Activated naive CD8-positive, alpha-beta T cell (primary cell): Measurements from ENCODE around the gene INPP5K.
"Not testable (repeated sequence)": the region's sequence is repeated elsewhere in the genome, so short reads cannot be mapped to it uniquely, and the experiment has no call there.

Experiments
- H3K27ac Mint-ChIP-seq: one replicate; pipeline ENCODE4 v1.8.0; 2021; ENCODE audit warnings: mixed read lengths
- H3K27me3 Mint-ChIP-seq: one replicate; pipeline ENCODE4 v1.8.0; 2021; ENCODE audit warnings: mixed read lengths
- H3K36me3 Mint-ChIP-seq: one replicate; pipeline ENCODE4 v1.8.0; 2021; ENCODE audit warnings: mixed read lengths
- H3K4me1 Mint-ChIP-seq: one replicate; pipeline ENCODE4 v1.8.0; 2021; ENCODE audit warnings: low read depth, mixed read lengths
- H3K4me3 Mint-ChIP-seq: one replicate; pipeline ENCODE4 v1.8.0; 2021; ENCODE audit warnings: mild to moderate bottlenecking, mixed read lengths
- H3K9me3 Mint-ChIP-seq: one replicate; pipeline ENCODE4 v1.8.0; 2021; ENCODE audit warnings: low read depth, mixed read lengths

Gene INPP5K

DNA sequence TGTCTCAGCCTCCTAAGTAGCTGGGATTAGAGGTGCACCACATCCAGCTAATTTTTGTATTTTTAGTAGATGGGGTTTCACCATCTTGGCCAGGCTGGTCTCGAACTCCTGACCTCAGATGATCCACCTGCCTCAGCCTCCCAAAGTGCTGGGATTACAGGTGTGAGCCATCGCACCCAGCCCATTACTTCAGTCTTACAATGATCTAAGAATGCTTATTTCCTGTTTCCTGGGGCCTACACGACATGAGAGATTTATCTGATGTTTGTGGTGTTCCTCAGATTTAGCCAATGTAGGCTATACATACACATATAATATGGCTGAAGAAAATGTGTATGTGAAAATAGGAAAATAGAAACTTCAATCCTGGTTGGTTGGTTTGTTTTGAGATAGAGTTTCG lies 10.5 kb upstream of the INPP5K start:
- H3K27ac Mint-ChIP-seq, H3K9me3 Mint-ChIP-seq, H3K36me3 Mint-ChIP-seq, H3K4me3 Mint-ChIP-seq, H3K27me3 Mint-ChIP-seq: not testable (repeated sequence)
- H3K4me1 Mint-ChIP-seq = peaks cover 11% of the 10 kb centered on the region

DNA sequence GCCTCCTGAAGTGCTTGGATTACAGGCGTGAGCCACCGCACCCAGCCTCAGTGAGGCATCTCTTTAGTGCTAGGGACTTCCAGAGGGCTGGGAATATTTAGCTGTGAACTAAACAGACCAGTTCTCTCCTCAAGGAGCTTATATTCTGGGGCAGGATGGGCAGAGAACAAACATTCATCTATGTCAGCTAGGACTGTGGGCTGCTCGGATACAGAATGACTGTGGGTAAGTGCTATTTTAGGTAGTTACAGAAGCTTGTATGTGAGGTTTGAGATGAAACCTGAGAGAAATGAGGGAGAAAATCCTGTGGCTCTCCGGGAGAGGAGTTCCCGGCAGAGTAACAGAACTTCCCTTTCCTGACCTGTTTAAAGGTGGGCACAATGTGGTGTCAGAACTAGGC lies 6.2 kb upstream of the INPP5K start:
- Mint-ChIP-seq H3K27me3 (no peaks in the 10 kb centered on the region), H3K4me3 (no peak overlapping the region), H3K9me3 (no peaks in the 10 kb centered on the region), H3K4me1 (peaks cover 22% of the 10 kb centered on the region), H3K27ac (no peak overlapping the region), H3K36me3 (peaks cover 4% of the 10 kb centered on the region)

DNA sequence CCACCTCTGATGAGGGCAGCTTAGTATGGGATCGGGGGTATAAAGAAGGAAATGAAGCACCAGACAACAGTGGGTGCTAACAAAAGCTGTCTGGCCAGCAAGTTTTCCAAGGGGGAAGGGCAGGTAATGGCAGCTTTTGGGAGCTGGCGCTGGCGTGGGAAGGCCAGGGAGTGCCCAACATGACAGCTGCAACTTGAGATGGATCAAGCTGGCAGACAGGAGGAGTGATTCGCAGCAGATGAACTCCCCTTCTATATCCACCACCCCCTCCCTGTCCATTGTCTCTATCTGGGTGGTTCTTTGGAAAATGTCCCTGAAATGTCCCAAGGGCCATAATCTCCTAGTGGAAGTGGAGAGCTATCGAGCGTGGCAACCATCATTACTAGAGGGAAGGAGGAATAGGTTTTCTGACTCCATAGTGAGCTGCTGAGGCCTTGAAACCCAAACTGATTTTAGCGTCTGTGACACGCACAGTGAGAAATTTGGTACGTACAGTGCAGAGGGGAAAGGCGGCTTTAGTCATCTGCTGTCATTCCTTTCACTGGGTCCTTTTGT lies 4.8 kb upstream of the INPP5K start:
- H3K9me3 Mint-ChIP-seq = no peaks in the 10 kb centered on the region
- H3K27me3 Mint-ChIP-seq = no peaks in the 10 kb centered on the region
- H3K4me1 Mint-ChIP-seq = peaks cover 16% of the 10 kb centered on the region
- H3K36me3 Mint-ChIP-seq = peaks cover 4% of the 10 kb centered on the region
- no peak overlapping the region for H3K4me3 Mint-ChIP-seq
- H3K27ac Mint-ChIP-seq = no peak overlapping the region

DNA sequence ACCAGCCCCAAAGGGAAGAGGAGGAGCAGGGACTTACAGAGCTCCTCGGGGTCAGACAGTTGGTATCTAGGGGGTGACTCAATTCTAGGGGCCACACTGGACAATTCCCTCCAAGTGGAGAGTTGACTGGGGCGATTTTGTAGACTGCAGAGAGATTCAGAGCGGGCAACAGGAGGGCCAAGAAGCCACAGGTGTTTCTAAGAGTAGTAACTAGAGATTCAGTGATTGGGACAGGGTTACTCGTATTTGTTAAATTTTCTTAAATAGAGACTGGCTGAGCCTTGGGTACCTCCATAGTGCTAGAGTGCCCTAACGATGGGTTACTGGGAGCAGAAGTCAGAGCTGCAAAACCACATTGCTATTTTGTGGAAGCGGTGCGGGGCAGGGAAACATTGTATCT lies 3.3 kb upstream of the INPP5K start:
- Mint-ChIP-seq H3K27ac (no peak overlapping the region), H3K4me1 (peaks cover 23% of the 10 kb centered on the region), H3K4me3 (no peak overlapping the region), H3K27me3 (no peaks in the 10 kb centered on the region), H3K36me3 (no peaks in the 10 kb centered on the region), H3K9me3 (no peaks in the 10 kb centered on the region)

DNA sequence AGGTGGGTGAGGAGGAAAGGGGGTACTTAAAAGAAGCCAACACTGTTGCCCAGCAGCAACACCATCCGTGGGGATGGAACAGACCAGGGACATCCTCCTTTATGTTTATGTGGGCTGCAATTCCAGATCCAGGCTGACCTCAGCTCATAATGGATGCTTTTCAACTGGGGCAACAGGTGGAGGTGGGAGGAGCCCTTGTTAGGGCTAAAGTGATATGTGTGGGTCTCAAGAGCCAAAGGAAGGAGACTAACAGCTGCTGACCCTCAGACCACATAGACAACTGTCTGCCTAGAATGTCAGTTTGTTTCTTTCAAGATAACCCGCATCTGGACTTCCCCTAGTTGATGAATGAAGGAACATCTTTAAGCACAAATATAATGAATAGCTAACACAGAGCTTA lies 2.0 kb upstream of the INPP5K start:
- Mint-ChIP-seq H3K9me3 (no peaks in the 10 kb centered on the region), H3K27ac (peak overlapping the region; percentile 28), H3K4me3 (peak overlapping the region; percentile 81), H3K27me3 (no peaks in the 10 kb centered on the region), H3K4me1 (peaks cover 30% of the 10 kb centered on the region), H3K36me3 (no peaks in the 10 kb centered on the region)

- no peaks in the 10 kb centered on the region for H3K27me3 Mint-ChIP-seq
- H3K4me3 Mint-ChIP-seq = peak overlapping the region; percentile 90
- H3K4me1 Mint-ChIP-seq = peaks cover 32% of the 10 kb centered on the region
- peaks cover 4% of the 10 kb centered on the region for H3K36me3 Mint-ChIP-seq
- no peaks in the 10 kb centered on the region for H3K9me3 Mint-ChIP-seq
- peak overlapping the region; percentile 78 for H3K27ac Mint-ChIP-seq
These were observed 598 bp downstream of the INPP5K start for GRCh38 chr17:1515640-1516387.

- peaks cover 23% of the 10 kb centered on the region for H3K4me1 Mint-ChIP-seq
- peaks cover 4% of the 10 kb centered on the region for H3K36me3 Mint-ChIP-seq
- H3K27me3 Mint-ChIP-seq = no peaks in the 10 kb centered on the region
- no peak overlapping the region for H3K4me3 Mint-ChIP-seq
- no peaks in the 10 kb centered on the region for H3K9me3 Mint-ChIP-seq
- H3K27ac Mint-ChIP-seq = no peak overlapping the region
These were observed 4.1 kb downstream of the INPP5K start for GRCh38 chr17:1512351-1512750.

DNA sequence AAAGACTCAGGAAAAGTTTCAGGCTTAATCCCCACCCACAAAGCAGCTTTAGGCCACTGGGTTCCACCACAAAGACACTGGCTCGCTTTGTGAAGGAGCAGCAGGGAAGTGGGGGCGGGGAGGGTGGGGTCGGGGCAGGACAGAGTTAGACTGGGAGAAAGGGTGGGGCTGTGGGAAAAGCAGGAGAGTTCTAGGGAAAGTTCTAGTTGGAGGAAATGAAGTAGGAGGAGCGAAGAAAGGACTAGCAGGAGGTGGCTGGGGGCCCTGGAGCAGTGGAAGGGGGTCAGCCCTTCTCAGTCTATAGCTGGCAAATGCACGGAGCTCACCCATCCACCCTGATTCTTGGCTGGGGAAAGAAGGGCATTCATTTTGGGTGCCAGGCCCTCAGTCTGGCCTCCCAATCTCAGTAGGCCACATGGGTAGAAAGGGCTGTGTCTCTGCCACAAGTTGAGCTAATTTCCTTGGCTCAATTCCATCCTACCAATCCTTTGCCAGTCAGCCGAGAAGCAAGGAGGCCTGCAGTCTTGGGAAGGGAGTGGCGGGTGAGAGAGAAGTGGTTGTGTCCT lies 4.6 kb downstream of the INPP5K start:
- Mint-ChIP-seq H3K4me3 (no peak overlapping the region), H3K9me3 (no peaks in the 10 kb centered on the region), H3K4me1 (peaks cover 23% of the 10 kb centered on the region), H3K36me3 (peaks cover 4% of the 10 kb centered on the region), H3K27me3 (no peaks in the 10 kb centered on the region), H3K27ac (no peak overlapping the region)

GRCh38 chr17:1511290-1511689 lies 5.1 kb downstream of the INPP5K start:
- H3K36me3 Mint-ChIP-seq = peaks cover 4% of the 10 kb centered on the region
- no peaks in the 10 kb centered on the region for H3K9me3 Mint-ChIP-seq
- no peak overlapping the region for H3K27ac Mint-ChIP-seq
- H3K27me3 Mint-ChIP-seq = no peaks in the 10 kb centered on the region
- H3K4me3 Mint-ChIP-seq = no peak overlapping the region
- peaks cover 23% of the 10 kb centered on the region for H3K4me1 Mint-ChIP-seq

- Mint-ChIP-seq H3K9me3 (no peaks in the 10 kb centered on the region), H3K27me3 (no peaks in the 10 kb centered on the region), H3K36me3 (peaks cover 8% of the 10 kb centered on the region), H3K4me1 (peaks cover 10% of the 10 kb centered on the region), H3K27ac (no peak overlapping the region), H3K4me3 (no peak overlapping the region)
These were observed 7.0 kb downstream of the INPP5K start for GRCh38 chr17:1509290-1509881.

- not testable (repeated sequence) for H3K4me1 Mint-ChIP-seq, H3K4me3 Mint-ChIP-seq, H3K27ac Mint-ChIP-seq, H3K27me3 Mint-ChIP-seq, H3K9me3 Mint-ChIP-seq
- H3K36me3 Mint-ChIP-seq = peaks cover 11% of the 10 kb centered on the region
These were observed 7.7 kb downstream of the INPP5K start for GRCh38 chr17:1508709-1509108.

DNA sequence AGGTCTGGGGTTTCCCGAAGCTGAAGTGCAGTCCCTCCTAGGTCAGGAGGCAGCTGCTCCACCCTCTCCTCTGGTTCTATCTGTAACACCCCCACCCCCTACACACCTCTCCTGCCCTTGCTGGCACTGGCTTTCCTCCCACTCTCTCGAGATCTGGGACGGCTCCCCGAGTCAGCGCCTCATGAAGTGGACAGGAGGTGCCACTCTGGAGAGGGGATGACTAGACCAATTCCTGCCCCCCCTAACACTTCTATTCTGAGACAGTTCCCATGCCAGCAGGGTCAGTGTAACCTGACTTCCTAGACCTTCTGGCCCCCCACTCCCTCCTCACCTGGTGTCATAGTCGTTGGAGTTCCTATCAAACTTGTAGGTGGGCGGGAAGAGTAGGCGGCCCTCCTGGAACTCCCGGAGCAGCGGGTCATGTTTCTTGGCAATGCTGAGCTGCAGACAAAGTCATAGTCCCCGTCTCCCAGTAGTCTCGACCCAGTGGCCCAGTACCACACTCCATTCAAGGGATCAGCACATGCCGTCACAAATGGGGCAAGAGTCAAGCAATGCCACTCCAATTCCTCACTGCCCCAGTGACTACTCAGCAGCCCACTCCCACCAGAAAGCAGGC lies 9.7 kb downstream of the INPP5K start:
- Mint-ChIP-seq H3K4me3 (no peak overlapping the region), H3K9me3 (no peaks in the 10 kb centered on the region), H3K4me1 (peaks cover 4% of the 10 kb centered on the region), H3K36me3 (peaks cover 7% of the 10 kb centered on the region), H3K27me3 (no peaks in the 10 kb centered on the region), H3K27ac (no peak overlapping the region)

- Mint-ChIP-seq H3K27me3 (no peaks in the 10 kb centered on the region), H3K36me3 (peaks cover 7% of the 10 kb centered on the region), H3K9me3 (no peaks in the 10 kb centered on the region), H3K4me1 (peaks cover 4% of the 10 kb centered on the region), H3K4me3 (no peak overlapping the region), H3K27ac (no peak overlapping the region)
These were observed 10.8 kb downstream of the INPP5K start for GRCh38 chr17:1505586-1505985.

DNA sequence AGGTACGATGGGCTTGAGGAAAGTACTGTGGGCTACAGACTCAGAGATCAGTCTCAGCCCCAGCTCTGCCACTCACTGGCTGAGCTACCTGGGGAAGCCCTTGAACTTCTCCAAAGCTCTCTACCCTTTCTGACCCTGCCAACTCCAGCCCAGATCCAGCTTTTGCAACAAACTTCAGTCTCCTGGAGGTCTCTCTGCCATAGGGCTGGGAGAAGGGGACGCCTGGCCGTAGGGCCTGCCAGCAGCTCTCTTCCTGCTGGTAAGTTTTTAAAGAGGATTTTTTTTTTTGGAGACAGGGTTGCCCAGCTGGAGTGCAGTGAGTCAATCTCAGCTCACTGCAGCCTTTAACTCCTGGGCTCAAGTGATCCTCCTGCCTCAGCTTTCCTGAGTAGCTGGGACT lies 11.5 kb downstream of the INPP5K start:
- Mint-ChIP-seq H3K27ac (no peak overlapping the region), H3K9me3 (no peaks in the 10 kb centered on the region), H3K4me3 (no peak overlapping the region), H3K27me3 (no peaks in the 10 kb centered on the region), H3K36me3 (peaks cover 7% of the 10 kb centered on the region), H3K4me1 (peaks cover 4% of the 10 kb centered on the region)

DNA sequence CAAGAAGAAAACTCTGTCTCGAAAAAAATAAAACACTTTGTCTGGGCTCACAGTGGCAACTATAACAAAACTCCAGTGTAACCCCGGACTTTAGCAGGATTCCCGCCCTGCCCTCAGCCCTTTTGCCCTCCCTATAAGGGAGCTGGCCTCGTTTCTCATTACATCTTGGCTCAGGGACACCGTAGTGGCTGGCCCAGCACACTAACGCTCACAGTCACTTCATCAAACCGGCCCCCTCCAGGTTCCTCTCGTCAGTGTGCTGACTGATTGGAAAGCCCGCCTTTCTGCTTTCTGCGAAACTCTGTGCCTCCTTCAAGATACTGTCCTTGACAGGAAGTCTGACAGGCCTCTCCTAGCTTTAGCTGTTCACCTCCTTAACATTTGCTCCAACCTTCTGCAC lies 12.7 kb downstream of the INPP5K start:
- Mint-ChIP-seq H3K4me1 (no peaks in the 10 kb centered on the region), H3K27me3 (no peaks in the 10 kb centered on the region), H3K4me3 (no peak overlapping the region), H3K36me3 (peaks cover 7% of the 10 kb centered on the region), H3K9me3 (no peaks in the 10 kb centered on the region), H3K27ac (no peak overlapping the region)
